ENCODE results near the gene DHX35.

The DHX35 gene

DNA sequence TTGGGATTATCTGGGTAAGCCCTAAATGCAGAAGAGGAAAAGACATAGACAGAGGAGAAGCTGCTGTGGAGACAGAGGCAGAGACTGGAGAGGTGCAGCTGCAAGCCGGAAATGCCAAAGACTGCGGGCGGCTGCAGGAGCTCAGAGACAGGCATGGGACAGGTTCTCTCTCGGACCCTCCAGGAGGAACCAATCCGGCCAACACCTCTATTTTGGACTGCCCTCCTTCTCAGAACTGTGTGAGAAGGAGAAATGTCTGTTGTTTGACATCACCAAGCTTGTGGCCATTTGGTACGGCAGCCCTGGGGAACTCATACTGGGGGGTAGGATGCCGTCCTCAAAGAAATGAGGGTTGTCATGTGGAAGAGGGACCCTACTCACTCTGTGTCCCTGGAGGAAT lies 95.0 kb downstream of the DHX35 start:
- no peak for DNase-seq (ENCODE audit: low read depth)
- no peak for TF ChIP-seq MYC (IDR thresholded peaks at IDR 0.05; ENCODE audit: low read depth, low read length)
- TF ChIP-seq POLR2A (IDR thresholded peaks at IDR 0.05; ENCODE audit: extremely low read depth, insufficient read length): no peak
- TF ChIP-seq, protein P1, sequence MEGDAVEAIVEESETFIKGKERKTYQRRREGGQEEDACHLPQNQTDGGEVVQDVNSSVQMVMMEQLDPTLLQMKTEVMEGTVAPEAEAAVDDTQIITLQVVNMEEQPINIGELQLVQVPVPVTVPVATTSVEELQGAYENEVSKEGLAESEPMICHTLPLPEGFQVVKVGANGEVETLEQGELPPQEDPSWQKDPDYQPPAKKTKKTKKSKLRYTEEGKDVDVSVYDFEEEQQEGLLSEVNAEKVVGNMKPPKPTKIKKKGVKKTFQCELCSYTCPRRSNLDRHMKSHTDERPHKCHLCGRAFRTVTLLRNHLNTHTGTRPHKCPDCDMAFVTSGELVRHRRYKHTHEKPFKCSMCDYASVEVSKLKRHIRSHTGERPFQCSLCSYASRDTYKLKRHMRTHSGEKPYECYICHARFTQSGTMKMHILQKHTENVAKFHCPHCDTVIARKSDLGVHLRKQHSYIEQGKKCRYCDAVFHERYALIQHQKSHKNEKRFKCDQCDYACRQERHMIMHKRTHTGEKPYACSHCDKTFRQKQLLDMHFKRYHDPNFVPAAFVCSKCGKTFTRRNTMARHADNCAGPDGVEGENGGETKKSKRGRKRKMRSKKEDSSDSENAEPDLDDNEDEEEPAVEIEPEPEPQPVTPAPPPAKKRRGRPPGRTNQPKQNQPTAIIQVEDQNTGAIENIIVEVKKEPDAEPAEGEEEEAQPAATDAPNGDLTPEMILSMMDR (IDR thresholded peaks at IDR 0.05; ENCODE audit: low read depth, low read length): no peak
- TF ChIP-seq, protein P2, sequence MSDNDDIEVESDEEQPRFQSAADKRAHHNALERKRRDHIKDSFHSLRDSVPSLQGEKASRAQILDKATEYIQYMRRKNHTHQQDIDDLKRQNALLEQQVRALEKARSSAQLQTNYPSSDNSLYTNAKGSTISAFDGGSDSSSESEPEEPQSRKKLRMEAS (IDR thresholded peaks at IDR 0.05; ENCODE audit: low read depth, low read length): no peak
- no peak overlapping the region for H3K4me3 ChIP-seq (ENCODE audit: low read depth, low read length)

DNA sequence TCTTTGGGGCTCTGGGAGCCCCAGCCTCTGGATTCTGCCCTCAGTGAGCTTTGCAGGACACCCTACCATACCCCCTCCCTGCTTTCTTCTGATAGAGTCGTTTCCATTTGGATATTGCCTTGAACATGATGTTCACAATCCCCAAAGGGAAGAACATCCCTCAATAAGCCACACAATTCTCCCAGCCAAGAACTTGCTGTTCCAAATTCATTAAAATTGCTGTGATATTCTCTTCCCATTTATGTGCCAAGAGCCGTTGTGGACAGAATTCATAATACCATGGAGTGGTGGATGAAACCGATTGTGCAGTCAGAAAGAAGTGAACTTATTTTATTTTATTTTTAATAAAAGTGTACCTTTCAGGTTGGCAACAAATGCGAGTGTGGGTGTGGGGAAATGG lies 95.8 kb downstream of the DHX35 start:
- H3K4me3 ChIP-seq (ENCODE audit: low read depth, low read length): no peak overlapping the region
- DNase-seq (ENCODE audit: low read depth): no peak
- TF ChIP-seq, protein P2 (IDR thresholded peaks at IDR 0.05; ENCODE audit: low read depth, low read length): no peak
- TF ChIP-seq POLR2A (IDR thresholded peaks at IDR 0.05; ENCODE audit: extremely low read depth, insufficient read length): no peak

DNA sequence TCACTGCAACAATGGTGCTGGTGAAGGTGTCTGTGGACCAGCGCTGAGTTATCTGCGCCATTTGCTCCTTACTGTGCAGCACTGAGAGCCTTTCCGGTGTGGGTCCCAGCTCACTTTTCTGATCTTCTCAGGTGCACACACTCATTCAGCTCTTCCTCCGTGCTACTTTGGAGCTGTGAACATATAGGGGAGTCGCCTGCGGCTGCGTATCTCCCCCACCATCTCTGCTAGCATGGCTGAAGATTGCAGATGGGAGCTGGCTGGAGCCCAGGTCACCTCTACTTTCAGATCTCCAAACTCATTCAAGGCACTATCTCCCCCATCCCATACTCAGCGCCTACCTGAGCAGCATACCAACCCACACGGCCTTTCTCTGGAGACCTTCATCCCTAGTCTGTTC lies 96.9 kb downstream of the DHX35 start:
- TF ChIP-seq MYC (IDR thresholded peaks at IDR 0.05; ENCODE audit: low read depth, low read length): no peak
- TF ChIP-seq, protein P1 (IDR thresholded peaks at IDR 0.05; ENCODE audit: low read depth, low read length): no peak
- TF ChIP-seq, protein P2 (IDR thresholded peaks at IDR 0.05; ENCODE audit: low read depth, low read length): no peak
- no peak for TF ChIP-seq POLR2A (IDR thresholded peaks at IDR 0.05; ENCODE audit: extremely low read depth, insufficient read length)
- no peak for DNase-seq (ENCODE audit: low read depth)
- H3K4me3 ChIP-seq (ENCODE audit: low read depth, low read length): no peak overlapping the region

DNA sequence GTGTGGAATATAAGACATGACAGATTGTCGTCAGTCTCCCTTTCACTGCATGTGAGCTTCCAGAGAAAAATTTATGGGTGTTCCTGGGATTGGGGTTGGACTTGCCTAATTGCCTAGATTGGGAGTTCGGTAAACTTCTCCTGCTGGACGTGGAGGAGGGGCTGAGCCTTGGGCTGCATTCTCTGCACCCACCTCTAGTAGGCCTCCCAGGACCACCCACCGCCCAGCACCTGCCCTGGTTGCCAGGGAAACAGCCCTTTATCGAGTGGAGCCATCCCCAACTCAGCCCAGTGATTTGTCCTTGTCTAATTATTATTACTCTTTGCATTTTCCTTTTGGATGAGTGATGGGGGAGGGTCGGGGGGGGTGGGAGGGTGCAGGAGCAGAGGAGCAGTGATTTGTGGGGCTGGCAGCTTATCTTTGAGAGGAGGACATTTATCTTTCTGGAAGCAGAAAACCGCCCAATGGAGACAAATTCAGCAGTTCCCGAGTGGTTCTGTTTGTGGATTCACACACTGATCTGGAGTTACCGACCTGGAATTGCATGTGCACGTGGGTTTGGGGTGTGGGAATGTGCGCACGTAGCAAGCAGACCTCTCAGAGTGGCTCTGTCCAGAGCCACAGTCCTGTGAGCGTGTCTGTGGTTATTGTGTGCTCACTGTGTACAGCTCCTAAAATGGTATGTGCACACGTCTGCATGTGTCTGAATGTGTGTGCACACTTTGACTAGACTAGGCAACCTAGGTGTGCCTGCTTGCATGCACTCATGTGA lies 104.5 kb downstream of the DHX35 start:
- TF ChIP-seq, protein P2 (IDR thresholded peaks at IDR 0.05; ENCODE audit: low read depth, low read length): no peak
- TF ChIP-seq, protein P1 (IDR thresholded peaks at IDR 0.05; ENCODE audit: low read depth, low read length): no peak
- TF ChIP-seq POLR2A (IDR thresholded peaks at IDR 0.05; ENCODE audit: extremely low read depth, insufficient read length): no peak
- TF ChIP-seq MYC (IDR thresholded peaks at IDR 0.05; ENCODE audit: low read depth, low read length): no peak
- no peak for DNase-seq (ENCODE audit: low read depth)
- H3K4me3 ChIP-seq (ENCODE audit: low read depth, low read length): no peak overlapping the region

DNA sequence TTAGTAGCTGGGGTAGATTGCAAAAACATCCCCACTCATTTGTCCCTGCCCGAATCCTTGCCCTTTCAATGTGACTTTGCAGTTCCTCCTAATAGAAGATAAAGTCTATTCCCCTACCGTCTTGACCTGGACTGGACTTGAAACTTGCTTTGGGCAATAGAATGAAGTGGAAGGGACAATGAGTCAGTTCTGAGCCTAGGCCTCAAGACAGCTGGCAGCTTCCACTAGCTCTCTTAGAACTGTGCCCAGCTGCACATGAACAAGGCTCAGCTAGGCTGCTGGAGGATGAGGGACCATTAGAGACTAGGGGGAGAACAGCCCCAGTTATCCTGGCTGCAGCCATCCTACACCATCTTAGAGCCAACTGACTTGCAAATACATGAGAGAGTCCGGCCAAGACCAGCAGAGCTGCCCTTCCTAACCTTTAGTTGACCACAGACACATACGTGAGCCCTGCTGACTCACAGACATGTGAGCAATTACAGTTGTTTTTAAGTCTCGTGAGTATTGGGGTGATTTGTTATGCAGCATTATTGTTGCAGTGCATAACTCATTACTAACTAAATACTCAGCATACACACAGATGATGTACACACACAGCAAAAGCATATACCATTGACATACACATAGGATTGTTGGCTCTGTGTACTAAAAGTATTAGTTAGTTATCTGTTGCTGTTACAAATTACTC lies 105.5 kb downstream of the DHX35 start:
- DNase-seq (ENCODE audit: low read depth): no peak
- no peak for TF ChIP-seq MYC (IDR thresholded peaks at IDR 0.05; ENCODE audit: low read depth, low read length)
- TF ChIP-seq POLR2A (IDR thresholded peaks at IDR 0.05; ENCODE audit: extremely low read depth, insufficient read length): no peak
- TF ChIP-seq, protein P1 (IDR thresholded peaks at IDR 0.05; ENCODE audit: low read depth, low read length): no peak
- TF ChIP-seq, protein P2 (IDR thresholded peaks at IDR 0.05; ENCODE audit: low read depth, low read length): no peak
- H3K4me3 ChIP-seq (ENCODE audit: low read depth, low read length): no peak overlapping the region

DNA sequence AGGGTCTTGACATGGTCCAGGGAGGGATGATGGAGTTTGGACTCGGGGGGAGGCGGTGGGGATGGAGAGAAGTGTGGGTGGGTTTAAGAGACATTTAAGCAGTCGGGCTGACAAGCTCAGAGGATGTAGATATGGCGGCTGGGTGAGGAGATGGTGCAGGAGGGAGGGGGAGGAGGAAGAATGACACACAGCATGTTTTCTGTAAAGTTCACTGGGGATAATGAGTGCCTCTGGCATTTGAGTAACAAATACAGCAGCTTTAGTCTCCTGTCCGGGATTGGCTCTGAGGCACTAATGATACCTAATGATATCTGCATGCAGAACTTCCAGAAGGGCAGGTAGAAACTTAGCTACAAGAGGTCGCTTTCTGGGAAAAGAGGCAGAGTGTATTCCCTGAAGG lies 107.8 kb downstream of the DHX35 start:
- H3K4me3 ChIP-seq (ENCODE audit: low read depth, low read length): no peak overlapping the region

More for the DNA sequence above, 107.8 kb downstream of the DHX35 start:
- no peak for TF ChIP-seq POLR2A (IDR thresholded peaks at IDR 0.05; ENCODE audit: extremely low read depth, insufficient read length)
- TF ChIP-seq, protein P2 (IDR thresholded peaks at IDR 0.05; ENCODE audit: low read depth, low read length): no peak
- no peak for DNase-seq (ENCODE audit: low read depth)

All from NB4 (cell line).